GM19035 (cell line): ENCODE results near the gene FRAS1.
"Not testable (repeated sequence)": the region's sequence is repeated elsewhere in the genome, so short reads cannot be mapped to it uniquely, and the experiment has no call there.

Source experiments
- ATAC-seq: cut with Tn5 transposase; IDR thresholded peaks from one replicate; pipeline ENCODE4 v1.9.1; 2021; ENCODE audit not compliant: unreplicated experiment

The FRAS1 gene

GRCh38 chr4:78119698-78120097, 62.6 kb downstream of the FRAS1 start:
- no peak for ATAC-seq

- ATAC-seq: no peak
Observed at GRCh38 chr4:78120144-78120880, 63.2 kb downstream of the FRAS1 start.

GRCh38 chr4:78121338-78121904, 64.3 kb downstream of the FRAS1 start:
- no peak for ATAC-seq

GRCh38 chr4:78125834-78126331, 68.8 kb downstream of the FRAS1 start:
- not testable (repeated sequence) for ATAC-seq

GRCh38 chr4:78129383-78130108, 72.4 kb downstream of the FRAS1 start:
- ATAC-seq: no peak

- no peak for ATAC-seq
Observed at GRCh38 chr4:78131403-78131802, 74.3 kb downstream of the FRAS1 start.

- ATAC-seq: no peak
Observed at GRCh38 chr4:78136109-78137081, 79.3 kb downstream of the FRAS1 start.

- no peak for ATAC-seq
Observed at GRCh38 chr4:78137532-78137931, 80.4 kb downstream of the FRAS1 start.

- ATAC-seq: no peak
Observed at GRCh38 chr4:78138252-78138651, 81.1 kb downstream of the FRAS1 start.

- no peak for ATAC-seq
Observed at GRCh38 chr4:78143634-78144033, 86.5 kb downstream of the FRAS1 start.

GRCh38 chr4:78145008-78145407, 87.9 kb downstream of the FRAS1 start:
- ATAC-seq: no peak

GRCh38 chr4:78145622-78146021, 88.5 kb downstream of the FRAS1 start:
- no peak for ATAC-seq

GRCh38 chr4:78149751-78150542, 92.8 kb downstream of the FRAS1 start:
- no peak for ATAC-seq

GRCh38 chr4:78150543-78150864, 93.4 kb downstream of the FRAS1 start:
- no peak for ATAC-seq

GRCh38 chr4:78152795-78153194, 95.7 kb downstream of the FRAS1 start:
- ATAC-seq: no peak

GRCh38 chr4:78154972-78155590, 98.0 kb downstream of the FRAS1 start:
- ATAC-seq: no peak

- ATAC-seq: no peak
Observed at GRCh38 chr4:78155616-78156105, 98.5 kb downstream of the FRAS1 start.

GRCh38 chr4:78156520-78156919, 99.4 kb downstream of the FRAS1 start:
- ATAC-seq: no peak

GRCh38 chr4:78162342-78162741, 105.2 kb downstream of the FRAS1 start:
- no peak for ATAC-seq

GRCh38 chr4:78162821-78163220, 105.7 kb downstream of the FRAS1 start:
- no peak for ATAC-seq
